ENCODE measurements around the gene GLYATL1B.
"Not testable (repeated sequence)": the region's sequence is repeated elsewhere in the genome, so short reads cannot be mapped to it uniquely, and the experiment has no call there.

GRCh38 chr11:59093576-59093975 lies 7.5 kb downstream of the GLYATL1B start:
- not testable (repeated sequence) for TF ChIP-seq CTCF (IDR thresholded peaks at IDR 0.05 in 8 of 11, conservative IDR thresholded peaks at IDR 0.05 in 3 of 11); POLR2A (IDR thresholded peaks at IDR 0.05); POLR2AphosphoS5 (IDR thresholded peaks at IDR 0.05)
